Measurements from ENCODE around the gene MTRFR.

Gene MTRFR

GRCh38 chr12:123271001-123271668, 37.9 kb downstream of the MTRFR start:
- DNase-seq: peak; percentile 87

GRCh38 chr12:123273166-123273565, 39.9 kb downstream of the MTRFR start:
- DNase-seq: no peak

GRCh38 chr12:123278101-123278627, 44.9 kb downstream of the MTRFR start:
- no peak for DNase-seq

- no peak for DNase-seq
Observed at GRCh38 chr12:123280971-123281370, 47.7 kb downstream of the MTRFR start.

- no peak for DNase-seq
Observed at GRCh38 chr12:123282111-123282510, 48.9 kb downstream of the MTRFR start.

GRCh38 chr12:123283461-123283860, 50.2 kb downstream of the MTRFR start:
- DNase-seq: no peak

GRCh38 chr12:123284669-123285068, 51.4 kb downstream of the MTRFR start:
- no peak for DNase-seq

- DNase-seq: no peak
Observed at GRCh38 chr12:123286652-123287373, 53.6 kb downstream of the MTRFR start.

- no peak for DNase-seq
Observed at GRCh38 chr12:123288751-123289346, 55.6 kb downstream of the MTRFR start.

- no peak for DNase-seq
Observed at GRCh38 chr12:123289911-123290310, 56.7 kb downstream of the MTRFR start.

GRCh38 chr12:123293178-123293760, 60.0 kb downstream of the MTRFR start:
- DNase-seq: no peak

GRCh38 chr12:123305136-123305535, 71.9 kb downstream of the MTRFR start:
- no peak for DNase-seq

- no peak for DNase-seq
Observed at GRCh38 chr12:123306200-123306599, 73.0 kb downstream of the MTRFR start.

All from activated CD8-positive, alpha-beta memory T cell treated with anti-CD3 and anti-CD28 coated beads, Interleukin-2, amount 50 U/mL, for 48 hours (primary cell).